B cell (primary cell): ENCODE measurements around the gene PKM. TPM values are rescaled to one million over a fixed set of nuclear protein-coding genes. Genes with fewer than 3 reads are reported as not detected.
A peak's percentile ranks its signal among the peaks of the same experiment; 100 is the strongest.

ENCODE experiments used
- ATAC-seq: fragments of 200-7000 bp; cut with Tn5 transposase; one replicate; pipeline ENCODE4 v1.10.0; 2021; ENCODE audit warnings: low read depth, mild to moderate bottlenecking, moderate number of reproducible peaks, moderate library complexity
- CTCF ChIA-PET: fragments of 350-600 bp; sonication (Branson Sonifier 250); formaldehyde crosslinking; loops from one replicate; lab custom pipeline; 2021; ENCODE audit warnings: antibody characterized with exemption, inconsistent platforms; lab: Charles Lee
- POLR2A ChIA-PET: fragments of 350-600 bp; sonication (Branson Sonifier 250); formaldehyde crosslinking; loops from one replicate; lab custom pipeline; 2021; ENCODE audit warnings: antibody characterized with exemption; lab: Charles Lee
- DNase-seq: peaks from one replicate; pipeline ENCODE4 v3.0.0; 2013
- H2AFZ ChIP-seq: 2 replicates; pipeline ENCODE4 v1.6.1; 2012; ENCODE audit warnings: mild to moderate bottlenecking, low read depth, low read length; ENCODE audit not compliant: insufficient read depth, poor library complexity, severe bottlenecking
- H3K27ac ChIP-seq, 2 donors: 1 replicate in 1 of 2; 2 replicates in 1 of 2; pipeline ENCODE4 v1.5.1; 2012 to 2013; ENCODE audit warnings: low read length in 2 of 2, mild to moderate bottlenecking in 2 of 2, moderate library complexity in 1 of 2
- H3K27me3 ChIP-seq, 4 experiments: fragments of 200-600 bp in 1 of 4; sonication (generic) in 1 of 4; replicated peaks in 1 of 4; 1 replicate in 2 of 4; 2 replicates in 2 of 4; pipeline versions ENCODE4 v1.6.1 to v1.7.0; 2013 to 2016; ENCODE audit warnings: low read length in 3 of 4, mild to moderate bottlenecking in 2 of 4, mixed read lengths in 1 of 4, moderate library complexity in 1 of 4; ENCODE audit not compliant: insufficient read depth in 4 of 4, control insufficient read depth in 3 of 4; ENCODE audit errors: control extremely low read depth in 1 of 4
- H3K36me3 ChIP-seq, 2 experiments: replicated peaks in 1 of 2; 1 replicate in 1 of 2; 2 replicates in 1 of 2; pipeline versions ENCODE4 v1.6.1 to v1.7.1; 2013; ENCODE audit warnings: low read length in 1 of 2; ENCODE audit not compliant: insufficient read depth in 2 of 2, control insufficient read depth in 1 of 2; ENCODE audit errors: control extremely low read depth in 1 of 2, extremely low read depth in 1 of 2
- H3K4me1 ChIP-seq, 2 donors: fragments of 200-600 bp in 1 of 2; sonication (generic) in 1 of 2; 1 replicate in 1 of 2; 2 replicates in 1 of 2; pipeline versions ENCODE4 v1.5.1 to v1.6.1; 2013 to 2017; ENCODE audit warnings: low read length in 2 of 2; ENCODE audit not compliant: control insufficient read depth in 2 of 2, insufficient read depth in 2 of 2
- H3K4me2 ChIP-seq: replicated peaks from 2 replicates; pipeline ENCODE3; 2012; ENCODE audit warnings: mild to moderate bottlenecking, low read depth, low read length; ENCODE audit not compliant: poor library complexity, severe bottlenecking
- H3K4me3 ChIP-seq, 5 experiments: fragments of 200-600 bp in 1 of 5; sonication (generic) in 1 of 5; 1 replicate in 3 of 5; 2 replicates in 2 of 5; pipeline versions ENCODE4 v1.5.1 to v1.7.0; 2011 to 2016; ENCODE audit warnings: low read length in 4 of 5, mild to moderate bottlenecking in 4 of 5, low read depth in 2 of 5, control low read depth in 1 of 5, moderate library complexity in 1 of 5; ENCODE audit not compliant: insufficient read depth in 1 of 5; ENCODE audit errors: control extremely low read depth in 1 of 5, extremely low read depth in 1 of 5
- H3K79me2 ChIP-seq: fragments of 200-600 bp; sonication (generic); one replicate; pipeline ENCODE4 v1.6.0; 2016; ENCODE audit warnings: low read length; ENCODE audit not compliant: control insufficient read depth, insufficient read depth
- H3K9ac ChIP-seq: fragments of 200-600 bp; sonication (generic); 2 replicates; pipeline ENCODE4 v1.6.1; 2017; ENCODE audit warnings: mild to moderate bottlenecking, low read length, moderate library complexity
- H3K9me3 ChIP-seq, 3 donors: one replicate each; pipeline versions ENCODE4 v1.6.1 to v1.7.1; 2013; ENCODE audit warnings: low read length in 2 of 3; ENCODE audit not compliant: control insufficient read depth in 2 of 3, insufficient read depth in 1 of 3; ENCODE audit errors: control extremely low read depth in 1 of 3
- H4K20me1 ChIP-seq: 2 replicates; pipeline ENCODE4 v1.6.0; 2012; ENCODE audit warnings: mild to moderate bottlenecking, low read length; ENCODE audit not compliant: insufficient read depth, control insufficient read depth, poor library complexity, severe bottlenecking
- H3K27ac Mint-ChIP-seq: one replicate; pipeline ENCODE4 v1.8.0; 2021; ENCODE audit warnings: mixed read lengths
- H3K27me3 Mint-ChIP-seq: one replicate; pipeline ENCODE4 v1.8.0; 2021; ENCODE audit warnings: mixed read lengths
- H3K4me1 Mint-ChIP-seq: one replicate; pipeline ENCODE4 v1.8.0; 2021; ENCODE audit warnings: mixed read lengths
- H3K4me3 Mint-ChIP-seq: one replicate; pipeline ENCODE4 v1.8.0; 2021; ENCODE audit warnings: mixed read lengths
- H3K9me3 Mint-ChIP-seq: one replicate; pipeline ENCODE4 v1.8.0; 2022; ENCODE audit warnings: mixed read lengths; ENCODE audit not compliant: insufficient read depth
- EZH2 ChIP-seq: IDR thresholded peaks from 2 replicates; pipeline ENCODE4 v1.6.1; 2012; ENCODE audit warnings: borderline replicate concordance, low read depth, mild to moderate bottlenecking, moderate library complexity, low read length; ENCODE audit not compliant: insufficient read depth, poor library complexity, severe bottlenecking
- WGBS: methylation state at CpG from one replicate; pipeline ENCODE4 v1.1.5; 2013; ENCODE audit warnings: missing lambda C conversion rate; ENCODE audit not compliant: insufficient coverage; 5-methylcytosine and 5-hydroxymethylcytosine counted together
- intact Hi-C: fragments of 100-400 bp; cut with micrococcal nuclease; formaldehyde crosslinking; loops from one replicate; pipeline ENCODE4 v1.10.0; 2022
- polyA plus RNA-seq: library from polyadenylated mRNA; depleted of rRNA; stranded (reverse); fragments of >200 nt; gene quantifications from 2 replicates; pipeline ENCODE4 v1.2.3, GENCODE V29; 2012
- total RNA-seq, 2 donors: library from RNA; stranded (reverse); fragments of 120-200 nt in 1 of 2; gene quantifications; 1 replicate in 1 of 2; 2 replicates in 1 of 2; pipeline versions ENCODE4 v1.2.3 to v1.2.4, GENCODE V29; 2013 to 2022
- TF ChIP-seq, protein P1 (sequence below): fragments of 200-600 bp; IDR thresholded peaks from one replicate; pipeline ENCODE4 v1.8.0; 2022; ENCODE audit warnings: antibody characterized with exemption, mild to moderate bottlenecking

Gene PKM
- total and polyA plus RNA-seq, 2 donors (not counting 1 experiment from before 2014, with no cell fraction given), result 179 to 323 TPM

DNA sequence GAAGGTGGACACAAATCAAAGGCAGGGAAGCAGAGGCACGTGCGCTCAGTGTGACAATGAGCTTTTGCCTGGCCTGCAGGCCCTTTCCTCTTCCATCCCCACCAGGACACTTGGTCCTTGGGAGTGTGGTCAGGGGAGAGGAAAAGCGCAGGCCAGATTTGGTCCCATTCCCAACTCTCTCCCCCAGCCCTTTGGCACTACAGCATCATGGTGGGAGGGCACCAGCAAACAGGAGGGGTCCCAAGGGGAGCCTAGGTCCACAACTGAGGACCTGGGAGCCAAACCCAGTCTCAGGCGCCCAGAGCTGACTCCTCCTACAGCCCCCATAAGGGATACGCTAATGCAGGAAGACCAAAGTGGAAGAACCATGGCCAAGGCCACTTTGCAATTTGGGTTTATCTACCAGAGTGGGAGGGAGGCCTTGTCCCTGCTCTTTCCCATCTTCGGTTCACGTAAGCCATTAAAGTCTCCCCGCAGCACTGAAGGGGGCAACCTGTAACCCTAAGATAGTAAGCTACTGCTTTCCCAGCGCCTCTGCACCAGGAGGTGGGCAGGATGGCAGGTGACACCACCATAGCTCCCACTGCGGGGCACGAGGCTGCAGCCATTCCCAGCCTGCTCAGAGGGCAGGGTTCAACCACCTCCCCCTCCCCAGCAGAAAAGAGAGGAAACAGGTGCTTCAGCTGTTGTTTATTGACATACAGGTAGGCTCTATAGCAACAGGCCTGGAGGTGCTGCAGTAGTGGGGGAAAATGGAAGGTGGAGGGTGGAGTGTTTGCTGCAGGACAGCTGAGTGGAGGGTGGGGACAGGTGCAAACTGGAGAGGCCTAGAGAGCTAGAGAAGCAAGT, 32.4 kb downstream of the PKM start:
- H3K4me1 ChIP-seq, result peaks cover 6 to 10% of the 10 kb centered on the region in 2 donors
- Mint-ChIP-seq H3K27me3 (peaks cover 24% of the 10 kb centered on the region), H3K9me3 (no peaks in the 10 kb centered on the region), H3K27ac (no peak overlapping the region), H3K4me1 (peaks cover 29% of the 10 kb centered on the region), H3K4me3 (peak overlapping the region; percentile 39)
- peaks cover 17 to 52% of the 10 kb centered on the region in 2 experiments for H3K36me3 ChIP-seq
- peaks cover 0 to 26% (median 5%) of the 10 kb centered on the region in 4 experiments for H3K27me3 ChIP-seq
- H3K79me2 ChIP-seq, result no peaks in the 10 kb centered on the region
- ATAC-seq (no peak), DNase-seq (no peak)
- ChIA-PET CTCF (interaction anchor here (0.8 to 9.5 kb wide), 12 partner anchors 8 to 333 kb away, joined by 3 to 137 read pairs (median 7); partner anchors contain the start of genes HEXA and PKM), POLR2A (interaction anchor here (1.3 kb wide), 1 partner anchor 137 kb away, joined by 3 read pairs; no protein-coding TSS in a partner anchor)
- no peak overlapping the region for H3K9ac ChIP-seq
- no peak overlapping the region for H2AFZ ChIP-seq
- H3K4me2 ChIP-seq, result no peak overlapping the region
- TF ChIP-seq, protein P1, sequence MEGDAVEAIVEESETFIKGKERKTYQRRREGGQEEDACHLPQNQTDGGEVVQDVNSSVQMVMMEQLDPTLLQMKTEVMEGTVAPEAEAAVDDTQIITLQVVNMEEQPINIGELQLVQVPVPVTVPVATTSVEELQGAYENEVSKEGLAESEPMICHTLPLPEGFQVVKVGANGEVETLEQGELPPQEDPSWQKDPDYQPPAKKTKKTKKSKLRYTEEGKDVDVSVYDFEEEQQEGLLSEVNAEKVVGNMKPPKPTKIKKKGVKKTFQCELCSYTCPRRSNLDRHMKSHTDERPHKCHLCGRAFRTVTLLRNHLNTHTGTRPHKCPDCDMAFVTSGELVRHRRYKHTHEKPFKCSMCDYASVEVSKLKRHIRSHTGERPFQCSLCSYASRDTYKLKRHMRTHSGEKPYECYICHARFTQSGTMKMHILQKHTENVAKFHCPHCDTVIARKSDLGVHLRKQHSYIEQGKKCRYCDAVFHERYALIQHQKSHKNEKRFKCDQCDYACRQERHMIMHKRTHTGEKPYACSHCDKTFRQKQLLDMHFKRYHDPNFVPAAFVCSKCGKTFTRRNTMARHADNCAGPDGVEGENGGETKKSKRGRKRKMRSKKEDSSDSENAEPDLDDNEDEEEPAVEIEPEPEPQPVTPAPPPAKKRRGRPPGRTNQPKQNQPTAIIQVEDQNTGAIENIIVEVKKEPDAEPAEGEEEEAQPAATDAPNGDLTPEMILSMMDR, result no peak
- no peak for TF ChIP-seq EZH2
- no peak overlapping the region for H3K27ac ChIP-seq
- intact Hi-C loops, result loop anchor here (1.0 to 5.0 kb wide), 4 partner anchors 30 to 334 kb away; partner anchors contain the start of genes HEXA and PARP6
- H3K9me3 ChIP-seq, result no peaks in the 10 kb centered on the region
- H3K4me3 ChIP-seq, result no peak overlapping the region
- peaks cover 18% of the 10 kb centered on the region for H4K20me1 ChIP-seq
- 80% methylated on average over 5 of the region's 11 CpGs for WGBS
